GM12864 (cell line): ENCODE results near the gene STAG1.
"Not testable (repeated sequence)": the region's sequence is repeated elsewhere in the genome, so short reads cannot be mapped to it uniquely, and the experiment has no call there.

Experiments used
- DNase-seq: peaks from one replicate; pipeline ENCODE4 v3.0.0-alpha.2; 2011; ENCODE audit warnings: low read depth
- H3K4me3 ChIP-seq: 2 replicates; pipeline ENCODE4 v1.5.1; 2011; ENCODE audit warnings: mild to moderate bottlenecking, low read depth, low read length, control low read depth
- CTCF ChIP-seq: IDR thresholded peaks from 2 replicates; pipeline ENCODE4 v1.5.1; 2011; ENCODE audit warnings: low read depth, mild to moderate bottlenecking, moderate library complexity, low read length, control low read depth, inconsistent platforms; ENCODE audit errors: missing control alignments

The STAG1 gene

GRCh38 chr3:136476280-136476679, 275.9 kb downstream of the STAG1 start:
- DNase-seq = no peak
- TF ChIP-seq CTCF = no peak
- H3K4me3 ChIP-seq = no peak overlapping the region

- not testable (repeated sequence) for H3K4me3 ChIP-seq, DNase-seq
These were observed 277.3 kb downstream of the STAG1 start for GRCh38 chr3:136474876-136475275.

- TF ChIP-seq CTCF = no peak
- no peak overlapping the region for H3K4me3 ChIP-seq
- no peak for DNase-seq
These were observed 278.4 kb downstream of the STAG1 start for GRCh38 chr3:136473716-136474326.

- DNase-seq = no peak
- H3K4me3 ChIP-seq = no peak overlapping the region
- no peak for TF ChIP-seq CTCF
These were observed 286.9 kb downstream of the STAG1 start for GRCh38 chr3:136465296-136465695.

GRCh38 chr3:136464502-136464901, 287.7 kb downstream of the STAG1 start:
- DNase-seq = no peak
- no peak overlapping the region for H3K4me3 ChIP-seq
- TF ChIP-seq CTCF = no peak

GRCh38 chr3:136463170-136463569, 289.0 kb downstream of the STAG1 start:
- no peak for TF ChIP-seq CTCF
- H3K4me3 ChIP-seq = no peak overlapping the region
- DNase-seq = no peak

- H3K4me3 ChIP-seq = no peak overlapping the region
- no peak for DNase-seq
These were observed 294.4 kb downstream of the STAG1 start for GRCh38 chr3:136457793-136458192.

More at GRCh38 chr3:136457793-136458192, 294.4 kb downstream of the STAG1 start:
- TF ChIP-seq CTCF = no peak
